B cell (primary cell): ENCODE results near the gene TMEM63A. TPM values are rescaled to one million over a fixed set of nuclear protein-coding genes. Genes with fewer than 3 reads are reported as not detected.
A peak's percentile ranks its signal among the peaks of the same experiment; 100 is the strongest.

Experiments
- ATAC-seq: fragments of 200-7000 bp; cut with Tn5 transposase; one replicate; pipeline ENCODE4 v1.10.0; 2021; ENCODE audit warnings: low read depth, mild to moderate bottlenecking, moderate number of reproducible peaks, moderate library complexity
- CTCF ChIA-PET: fragments of 350-600 bp; sonication (Branson Sonifier 250); formaldehyde crosslinking; loops from one replicate; lab custom pipeline; 2021; ENCODE audit warnings: antibody characterized with exemption, inconsistent platforms; lab: Charles Lee
- POLR2A ChIA-PET: fragments of 350-600 bp; sonication (Branson Sonifier 250); formaldehyde crosslinking; loops from one replicate; lab custom pipeline; 2021; ENCODE audit warnings: antibody characterized with exemption; lab: Charles Lee
- DNase-seq: peaks from one replicate; pipeline ENCODE4 v3.0.0; 2013
- H2AFZ ChIP-seq: 2 replicates; pipeline ENCODE4 v1.6.1; 2012; ENCODE audit warnings: mild to moderate bottlenecking, low read depth, low read length; ENCODE audit not compliant: insufficient read depth, poor library complexity, severe bottlenecking
- H3K27ac ChIP-seq, 2 donors: 1 replicate in 1 of 2; 2 replicates in 1 of 2; pipeline ENCODE4 v1.5.1; 2012 to 2013; ENCODE audit warnings: low read length in 2 of 2, mild to moderate bottlenecking in 2 of 2, moderate library complexity in 1 of 2
- H3K27me3 ChIP-seq, 4 experiments: fragments of 200-600 bp in 1 of 4; sonication (generic) in 1 of 4; replicated peaks in 1 of 4; 1 replicate in 2 of 4; 2 replicates in 2 of 4; pipeline versions ENCODE4 v1.6.1 to v1.7.0; 2013 to 2016; ENCODE audit warnings: low read length in 3 of 4, mild to moderate bottlenecking in 2 of 4, mixed read lengths in 1 of 4, moderate library complexity in 1 of 4; ENCODE audit not compliant: insufficient read depth in 4 of 4, control insufficient read depth in 3 of 4; ENCODE audit errors: control extremely low read depth in 1 of 4
- H3K36me3 ChIP-seq, 2 experiments: replicated peaks in 1 of 2; 1 replicate in 1 of 2; 2 replicates in 1 of 2; pipeline versions ENCODE4 v1.6.1 to v1.7.1; 2013; ENCODE audit warnings: low read length in 1 of 2; ENCODE audit not compliant: insufficient read depth in 2 of 2, control insufficient read depth in 1 of 2; ENCODE audit errors: control extremely low read depth in 1 of 2, extremely low read depth in 1 of 2
- H3K4me1 ChIP-seq, 2 donors: fragments of 200-600 bp in 1 of 2; sonication (generic) in 1 of 2; 1 replicate in 1 of 2; 2 replicates in 1 of 2; pipeline versions ENCODE4 v1.5.1 to v1.6.1; 2013 to 2017; ENCODE audit warnings: low read length in 2 of 2; ENCODE audit not compliant: control insufficient read depth in 2 of 2, insufficient read depth in 2 of 2
- H3K4me2 ChIP-seq: replicated peaks from 2 replicates; pipeline ENCODE3; 2012; ENCODE audit warnings: mild to moderate bottlenecking, low read depth, low read length; ENCODE audit not compliant: poor library complexity, severe bottlenecking
- H3K4me3 ChIP-seq, 5 experiments: fragments of 200-600 bp in 1 of 5; sonication (generic) in 1 of 5; 1 replicate in 3 of 5; 2 replicates in 2 of 5; pipeline versions ENCODE4 v1.5.1 to v1.7.0; 2011 to 2016; ENCODE audit warnings: low read length in 4 of 5, mild to moderate bottlenecking in 4 of 5, low read depth in 2 of 5, control low read depth in 1 of 5, moderate library complexity in 1 of 5; ENCODE audit not compliant: insufficient read depth in 1 of 5; ENCODE audit errors: control extremely low read depth in 1 of 5, extremely low read depth in 1 of 5
- H3K79me2 ChIP-seq: fragments of 200-600 bp; sonication (generic); one replicate; pipeline ENCODE4 v1.6.0; 2016; ENCODE audit warnings: low read length; ENCODE audit not compliant: control insufficient read depth, insufficient read depth
- H3K9ac ChIP-seq: fragments of 200-600 bp; sonication (generic); 2 replicates; pipeline ENCODE4 v1.6.1; 2017; ENCODE audit warnings: mild to moderate bottlenecking, low read length, moderate library complexity
- H3K9me3 ChIP-seq, 3 donors: one replicate each; pipeline versions ENCODE4 v1.6.1 to v1.7.1; 2013; ENCODE audit warnings: low read length in 2 of 3; ENCODE audit not compliant: control insufficient read depth in 2 of 3, insufficient read depth in 1 of 3; ENCODE audit errors: control extremely low read depth in 1 of 3
- H4K20me1 ChIP-seq: 2 replicates; pipeline ENCODE4 v1.6.0; 2012; ENCODE audit warnings: mild to moderate bottlenecking, low read length; ENCODE audit not compliant: insufficient read depth, control insufficient read depth, poor library complexity, severe bottlenecking
- H3K27ac Mint-ChIP-seq: one replicate; pipeline ENCODE4 v1.8.0; 2021; ENCODE audit warnings: mixed read lengths
- H3K27me3 Mint-ChIP-seq: one replicate; pipeline ENCODE4 v1.8.0; 2021; ENCODE audit warnings: mixed read lengths
- H3K4me1 Mint-ChIP-seq: one replicate; pipeline ENCODE4 v1.8.0; 2021; ENCODE audit warnings: mixed read lengths
- H3K4me3 Mint-ChIP-seq: one replicate; pipeline ENCODE4 v1.8.0; 2021; ENCODE audit warnings: mixed read lengths
- H3K9me3 Mint-ChIP-seq: one replicate; pipeline ENCODE4 v1.8.0; 2022; ENCODE audit warnings: mixed read lengths; ENCODE audit not compliant: insufficient read depth
- CTCF ChIP-seq: fragments of 200-600 bp; IDR thresholded peaks from one replicate; pipeline ENCODE4 v1.8.0; 2022; ENCODE audit warnings: antibody characterized with exemption, mild to moderate bottlenecking
- EZH2 ChIP-seq: IDR thresholded peaks from 2 replicates; pipeline ENCODE4 v1.6.1; 2012; ENCODE audit warnings: borderline replicate concordance, low read depth, mild to moderate bottlenecking, moderate library complexity, low read length; ENCODE audit not compliant: insufficient read depth, poor library complexity, severe bottlenecking
- WGBS: methylation state at CpG from one replicate; pipeline ENCODE4 v1.1.5; 2013; ENCODE audit warnings: missing lambda C conversion rate; ENCODE audit not compliant: insufficient coverage; 5-methylcytosine and 5-hydroxymethylcytosine counted together
- intact Hi-C: fragments of 100-400 bp; cut with micrococcal nuclease; formaldehyde crosslinking; loops from one replicate; pipeline ENCODE4 v1.10.0; 2022
- polyA plus RNA-seq: library from polyadenylated mRNA; depleted of rRNA; stranded (reverse); fragments of >200 nt; gene quantifications from 2 replicates; pipeline ENCODE4 v1.2.3, GENCODE V29; 2012
- total RNA-seq, 2 donors: library from RNA; stranded (reverse); fragments of 120-200 nt in 1 of 2; gene quantifications; 1 replicate in 1 of 2; 2 replicates in 1 of 2; pipeline versions ENCODE4 v1.2.3 to v1.2.4, GENCODE V29; 2013 to 2022

TMEM63A gene
- total and polyA plus RNA-seq, 2 donors (not counting 1 experiment from before 2014, with no cell fraction given): 209 to 238 TPM

GRCh38 chr1:225918280-225918679 lies 36.1 kb upstream of the TMEM63A start:
- intact Hi-C loops: loop anchor here (10.0 kb wide), 1 partner anchor 363 kb away; no protein-coding TSS in a partner anchor
- Histone ChIP-seq H2AFZ (no peak overlapping the region), H3K4me1 (peaks cover 9 to 15% of the 10 kb centered on the region in 2 donors), H3K4me3 (no peak overlapping the region), H3K27me3 (no peaks in the 10 kb centered on the region), H3K27ac (no peak overlapping the region), H3K9ac (no peak overlapping the region), H3K36me3 (peaks cover 12 to 60% of the 10 kb centered on the region in 2 experiments), H3K9me3 (no peaks in the 10 kb centered on the region), H3K79me2 (peaks cover 25% of the 10 kb centered on the region), H3K4me2 (no peak overlapping the region), H4K20me1 (peaks cover 23% of the 10 kb centered on the region)
- WGBS: 100% methylated on average over 3 of the region's 4 CpGs
- Mint-ChIP-seq H3K9me3 (no peaks in the 10 kb centered on the region), H3K27me3 (no peaks in the 10 kb centered on the region), H3K27ac (no peak overlapping the region), H3K4me1 (peaks cover 14% of the 10 kb centered on the region), H3K4me3 (no peak overlapping the region)
- ChIA-PET POLR2A (interaction anchor here (0.6 kb wide), 1 partner anchor 33 kb away, joined by 5 read pairs; no protein-coding TSS in a partner anchor), CTCF (interaction anchor here (0.6 kb wide), 1 partner anchor 31 kb away, joined by 5 read pairs; no protein-coding TSS in a partner anchor)
- ATAC-seq (no peak), DNase-seq (no peak)
- TF ChIP-seq EZH2 (no peak), CTCF (no peak)

- Histone ChIP-seq H3K4me2 (no peak overlapping the region), H4K20me1 (peaks cover 22% of the 10 kb centered on the region), H3K36me3 (peaks cover 12 to 56% of the 10 kb centered on the region in 2 experiments), H3K4me1 (peaks cover 1 to 7% of the 10 kb centered on the region in 2 donors), H2AFZ (no peak overlapping the region), H3K9ac (no peak overlapping the region), H3K4me3 (no peak overlapping the region), H3K9me3 (no peaks in the 10 kb centered on the region), H3K79me2 (peaks cover 17% of the 10 kb centered on the region), H3K27ac (no peak overlapping the region), H3K27me3 (no peaks in the 10 kb centered on the region)
- peak overlapping the region; percentile 39 for H3K27ac Mint-ChIP-seq
- no peak overlapping the region for H3K4me3 Mint-ChIP-seq
- DNase-seq: no peak
- POLR2A ChIA-PET: no interaction called here
- TF ChIP-seq EZH2 (no peak), CTCF (no peak)
- H3K4me1 Mint-ChIP-seq: peaks cover 6% of the 10 kb centered on the region
- H3K27me3 Mint-ChIP-seq: no peaks in the 10 kb centered on the region
- no peaks in the 10 kb centered on the region for H3K9me3 Mint-ChIP-seq
- ATAC-seq: no peak
- WGBS: no CpG with 5 or more reads among the region's 5 CpGs
- intact Hi-C loops: loop anchor here (10.0 kb wide), 1 partner anchor 363 kb away; no protein-coding TSS in a partner anchor
- CTCF ChIA-PET: interaction anchor here (1.1 kb wide), 2 partner anchors 39 to 443 kb away, joined by 3 read pairs; no protein-coding TSS in a partner anchor
Observed at GRCh38 chr1:225917536-225917935, 35.4 kb upstream of the TMEM63A start.
